Epithelial cell of umbilical artery (primary cell): ENCODE results near the gene MFSD1. TPM values are rescaled to one million over a fixed set of nuclear protein-coding genes. Genes with fewer than 3 reads are reported as not detected.

ENCODE experiments used
- total RNA-seq: library from RNA; depleted of rRNA; stranded (reverse); fragments of >200 nt; gene quantifications from 2 replicates; pipeline ENCODE4 v1.2.3, GENCODE V29; 2014

The MFSD1 gene
- total RNA-seq: 57.8 and 121 TPM in 2 replicates

GRCh38 chr3:158801696-158802408 is at the start of gene MFSD1:
Gene MFSD1 (plus strand): TSS chr3:158802054. CDS start chr3:158802153, 99 bp downstream.

Other genes starting within 250 kb of the MFSD1 start
- gene MLF1, start 230.9 kb upstream of the MFSD1 start, total RNA-seq: 7.9 and 9.7 TPM in 2 replicates
- gene GFM1, start 157.5 kb upstream of the MFSD1 start, total RNA-seq: 57.5 and 78.0 TPM in 2 replicates
- 91.6 and 126 TPM in 2 replicates for gene LXN, start 129.4 kb upstream of the MFSD1 start, total RNA-seq
- gene RARRES1, start 69.6 kb upstream of the MFSD1 start, total RNA-seq: 1.1 and 27.3 TPM in 2 replicates